Liver (tissue), 9 donors: ENCODE data around the gene HFM1. TPM values are rescaled to one million over a fixed set of nuclear protein-coding genes. Genes with fewer than 3 reads are reported as not detected.
"Not testable (repeated sequence)": the region's sequence is repeated elsewhere in the genome, so short reads cannot be mapped to it uniquely, and the experiment has no call there.

ENCODE experiments used
- DNase-seq: peaks from one replicate; pipeline ENCODE4 v3.0.0-alpha.2; 2017; ENCODE audit warnings: low spot score
- H3K27ac ChIP-seq, 2 donors: one replicate each; pipeline ENCODE4 v1.7.0; 2013; ENCODE audit warnings: inconsistent platforms in 2 of 2, low read length in 2 of 2, control low read depth in 1 of 2, low read depth in 1 of 2, mild to moderate bottlenecking in 1 of 2
- H3K27me3 ChIP-seq, 4 donors: one replicate each; pipeline versions ENCODE4 v1.6.1 to v1.7.0; 2013; ENCODE audit warnings: low read length in 3 of 4, inconsistent platforms in 1 of 4, mild to moderate bottlenecking in 1 of 4, moderate library complexity in 1 of 4; ENCODE audit not compliant: control insufficient read depth in 4 of 4, insufficient read depth in 4 of 4
- H3K36me3 ChIP-seq, 4 donors: one replicate each; pipeline versions ENCODE4 v1.6.1 to v1.7.0; 2013; ENCODE audit warnings: low read length in 3 of 4, mild to moderate bottlenecking in 3 of 4, low read depth in 1 of 4, moderate library complexity in 1 of 4; ENCODE audit not compliant: control insufficient read depth in 4 of 4, insufficient read depth in 3 of 4
- H3K4me1 ChIP-seq, 4 donors: one replicate each; pipeline versions ENCODE4 v1.6.1 to v1.7.0; 2013; ENCODE audit warnings: low read length in 3 of 4, mild to moderate bottlenecking in 3 of 4, moderate library complexity in 1 of 4; ENCODE audit not compliant: control insufficient read depth in 4 of 4, insufficient read depth in 4 of 4
- H3K4me3 ChIP-seq, 3 donors: one replicate each; pipeline versions ENCODE4 v1.6.1 to v1.7.0; 2013; ENCODE audit warnings: low read length in 3 of 3, control low read depth in 1 of 3, low read depth in 1 of 3, mild to moderate bottlenecking in 1 of 3
- H3K9ac ChIP-seq, 2 donors: one replicate each; pipeline ENCODE4 v1.7.0; 2013; ENCODE audit warnings: low read length in 2 of 2, mild to moderate bottlenecking in 2 of 2, moderate library complexity in 2 of 2, control low read depth in 1 of 2, low read depth in 1 of 2
- H3K9me3 ChIP-seq, 4 donors: one replicate each; pipeline versions ENCODE4 v1.6.1 to v1.7.0; 2013; ENCODE audit warnings: low read length in 3 of 4; ENCODE audit not compliant: control insufficient read depth in 4 of 4
- ATF3 ChIP-seq: IDR thresholded peaks from 2 replicates; pipeline ENCODE4 v1.6.1; 2016; ENCODE audit warnings: antibody characterized with exemption
- EGR1 ChIP-seq, 2 donors: IDR thresholded peaks; 2 replicates each; pipeline ENCODE4 v1.6.1; 2016 to 2018; ENCODE audit warnings: antibody characterized with exemption in 2 of 2, low read depth in 2 of 2
- FOXA1 ChIP-seq: IDR thresholded peaks from 2 replicates; pipeline ENCODE4 v1.6.1; 2016; ENCODE audit warnings: antibody characterized with exemption
- FOXA2 ChIP-seq: IDR thresholded peaks from 2 replicates; pipeline ENCODE4 v1.6.1; 2016; ENCODE audit warnings: antibody characterized with exemption
- GABPA ChIP-seq, 2 donors: IDR thresholded peaks in 1 of 2; conservative IDR thresholded peaks in 1 of 2; 2 replicates each; pipeline ENCODE4 v1.6.1; 2016; ENCODE audit warnings: antibody characterized with exemption in 2 of 2, mild to moderate bottlenecking in 1 of 2, moderate library complexity in 1 of 2
- HNF4A ChIP-seq, 2 donors: conservative IDR thresholded peaks; 2 replicates each; pipeline ENCODE4 v1.6.1; 2016; ENCODE audit warnings: antibody characterized with exemption in 2 of 2, mild to moderate bottlenecking in 2 of 2
- HNF4G ChIP-seq: IDR thresholded peaks from 2 replicates; pipeline ENCODE4 v1.6.1; 2016; ENCODE audit warnings: antibody characterized with exemption
- JUND ChIP-seq, 2 donors: IDR thresholded peaks; 2 replicates each; pipeline ENCODE4 v1.6.1; 2016; ENCODE audit warnings: antibody characterized with exemption in 2 of 2
- MAX ChIP-seq: IDR thresholded peaks from 2 replicates; pipeline ENCODE4 v1.6.1; 2016; ENCODE audit warnings: antibody characterized with exemption
- NR2F2 ChIP-seq: IDR thresholded peaks from 2 replicates; pipeline ENCODE4 v1.6.1; 2016; ENCODE audit warnings: antibody characterized with exemption
- RAD21 ChIP-seq, 2 donors: IDR thresholded peaks; 2 replicates each; pipeline ENCODE4 v1.6.1; 2016; ENCODE audit warnings: antibody characterized with exemption in 2 of 2, mild to moderate bottlenecking in 2 of 2
- REST ChIP-seq: IDR thresholded peaks from 2 replicates; pipeline ENCODE4 v1.6.1; 2016; ENCODE audit warnings: antibody characterized with exemption, mild to moderate bottlenecking
- RXRA ChIP-seq, 2 donors: IDR thresholded peaks; 2 replicates each; pipeline ENCODE4 v1.6.1; 2017 to 2018; ENCODE audit warnings: antibody characterized with exemption in 2 of 2, mild to moderate bottlenecking in 1 of 2
- TAF1 ChIP-seq: conservative IDR thresholded peaks from 2 replicates; pipeline ENCODE4 v1.6.1; 2016; ENCODE audit warnings: antibody characterized with exemption, mild to moderate bottlenecking
- YY1 ChIP-seq: IDR thresholded peaks from 2 replicates; pipeline ENCODE4 v1.6.1; 2016; ENCODE audit warnings: antibody characterized with exemption, mild to moderate bottlenecking
- WGBS: extraction: QIAGEN DNeasy Blood & Tissue Kit; methylation state at CpG from one replicate; pipeline ENCODE4 v1.1.7; 2013; 5-methylcytosine and 5-hydroxymethylcytosine counted together
- polyA plus RNA-seq, 2 donors: library from polyadenylated mRNA; stranded (reverse) in 1 of 2; unstranded in 1 of 2; fragments of 200-250 nt in 1 of 2; fragments of >200 nt in 1 of 2; fragmentation: Nextera tagmentation in 1 of 2; extraction: Ambion mirVana in 1 of 2; gene quantifications; one replicate each; pipeline versions ENCODE4 v1.2.1 to v1.2.3, GENCODE V29; 2013 to 2015
- total RNA-seq, 2 donors: library from RNA; depleted of rRNA; stranded (reverse); fragments of >200 nt; gene quantifications; one replicate each; pipeline ENCODE4 v1.2.3, GENCODE V29; 2014
- donor health status: healthy.
- donor health status: healthy.
- donor health status: healthy.
- donor health status: healthy.
- donor health status: healthy.

The HFM1 gene
- total and polyA plus RNA-seq, 4 donors: 0.01 to 2.8 (median 0.29) TPM

GRCh38 chr1:91381844-91382243 is 22.8 kb downstream of the HFM1 start (continued):
- no peak for TF ChIP-seq JUND (IDR thresholded peaks at IDR 0.05)
- TF ChIP-seq TAF1: no peak
- TF ChIP-seq MAX: no peak
- no peak for TF ChIP-seq ATF3

- H3K36me3 ChIP-seq: no peaks in the 10 kb centered on the region
- H3K27me3 ChIP-seq: no peaks in the 10 kb centered on the region
- H3K4me3 ChIP-seq: no peak overlapping the region
- DNase-seq: no peak
- TF ChIP-seq EGR1 (IDR thresholded peaks at IDR 0.05; ENCODE audit: low read depth in 2 of 2): no peak
- TF ChIP-seq NR2F2: no peak
- TF ChIP-seq HNF4G: no peak
- TF ChIP-seq RAD21 (IDR thresholded peaks at IDR 0.05): no peak
- no peak for TF ChIP-seq TAF1
- TF ChIP-seq REST: no peak
- TF ChIP-seq JUND (IDR thresholded peaks at IDR 0.05): no peak
- no peak for TF ChIP-seq GABPA (IDR thresholded peaks at IDR 0.05 in 1 of 2, conservative IDR thresholded peaks at IDR 0.05 in 1 of 2)
- no peak for TF ChIP-seq HNF4A (conservative IDR thresholded peaks at IDR 0.05)
- no peak for TF ChIP-seq FOXA1
- no peak for TF ChIP-seq FOXA2
- H3K27ac ChIP-seq: no peak overlapping the region
- H3K4me1 ChIP-seq: no peaks in the 10 kb centered on the region
- no peak overlapping the region for H3K9ac ChIP-seq
- 93% methylated on average over 1 of the region's 1 CpG for WGBS
- H3K9me3 ChIP-seq: no peaks in the 10 kb centered on the region
Observed at GRCh38 chr1:91374086-91374485, 30.6 kb downstream of the HFM1 start.

- not testable (repeated sequence) for H3K9me3 ChIP-seq, H3K27ac ChIP-seq, H3K9ac ChIP-seq, DNase-seq, H3K4me1 ChIP-seq, H3K4me3 ChIP-seq, H3K27me3 ChIP-seq, H3K36me3 ChIP-seq
- 96% methylated on average over 3 of the region's 3 CpGs for WGBS
Observed at GRCh38 chr1:91372230-91372629, 32.4 kb downstream of the HFM1 start.

- Histone ChIP-seq H3K9me3 (peaks cover 0 to 3% (median 1%) of the 10 kb centered on the region in 4 donors), H3K27me3 (no peaks in the 10 kb centered on the region), H3K4me1 (no peaks in the 10 kb centered on the region), H3K9ac (no peak overlapping the region), H3K27ac (no peak overlapping the region), H3K4me3 (no peak overlapping the region), H3K36me3 (no peaks in the 10 kb centered on the region)
- WGBS: 91% methylated on average over 2 of the region's 2 CpGs
- no peak for DNase-seq
- no peak for TF ChIP-seq YY1
- TF ChIP-seq JUND (IDR thresholded peaks at IDR 0.05): no peak
- no peak for TF ChIP-seq HNF4G
- no peak for TF ChIP-seq FOXA2
- no peak for TF ChIP-seq REST
- no peak for TF ChIP-seq RXRA (IDR thresholded peaks at IDR 0.05)
- no peak for TF ChIP-seq EGR1 (IDR thresholded peaks at IDR 0.05; ENCODE audit: low read depth in 2 of 2)
- no peak for TF ChIP-seq NR2F2
- no peak for TF ChIP-seq FOXA1
- TF ChIP-seq TAF1: no peak
Observed at GRCh38 chr1:91349524-91349923, 55.1 kb downstream of the HFM1 start.
